HG02623 (cell line): ENCODE results near the gene ALX4.

ENCODE experiments used
- ATAC-seq: cut with Tn5 transposase; IDR thresholded peaks from one replicate; pipeline ENCODE4 v1.9.1; 2021; ENCODE audit warnings: moderate library complexity; ENCODE audit not compliant: unreplicated experiment

The ALX4 gene

DNA sequence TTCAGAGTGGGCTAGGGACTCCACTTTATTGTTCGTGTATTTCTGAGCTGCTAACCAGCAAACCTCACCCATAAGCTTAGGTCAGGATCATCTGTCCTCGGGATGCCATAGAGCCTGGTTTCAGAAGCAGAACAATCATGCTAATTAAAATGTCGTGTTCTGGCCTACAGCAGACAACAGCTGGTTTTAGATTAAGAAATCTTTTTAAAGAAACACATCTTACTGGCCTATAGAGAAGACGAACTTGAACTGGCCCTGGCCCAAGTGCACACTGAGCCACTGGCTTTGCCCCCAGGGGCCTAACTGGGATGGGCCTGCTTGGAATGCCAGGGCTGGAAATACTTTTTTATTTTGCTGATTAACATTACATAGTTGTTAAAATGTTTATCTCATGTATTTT, 63.2 kb downstream of the ALX4 start:
- no peak for ATAC-seq

DNA sequence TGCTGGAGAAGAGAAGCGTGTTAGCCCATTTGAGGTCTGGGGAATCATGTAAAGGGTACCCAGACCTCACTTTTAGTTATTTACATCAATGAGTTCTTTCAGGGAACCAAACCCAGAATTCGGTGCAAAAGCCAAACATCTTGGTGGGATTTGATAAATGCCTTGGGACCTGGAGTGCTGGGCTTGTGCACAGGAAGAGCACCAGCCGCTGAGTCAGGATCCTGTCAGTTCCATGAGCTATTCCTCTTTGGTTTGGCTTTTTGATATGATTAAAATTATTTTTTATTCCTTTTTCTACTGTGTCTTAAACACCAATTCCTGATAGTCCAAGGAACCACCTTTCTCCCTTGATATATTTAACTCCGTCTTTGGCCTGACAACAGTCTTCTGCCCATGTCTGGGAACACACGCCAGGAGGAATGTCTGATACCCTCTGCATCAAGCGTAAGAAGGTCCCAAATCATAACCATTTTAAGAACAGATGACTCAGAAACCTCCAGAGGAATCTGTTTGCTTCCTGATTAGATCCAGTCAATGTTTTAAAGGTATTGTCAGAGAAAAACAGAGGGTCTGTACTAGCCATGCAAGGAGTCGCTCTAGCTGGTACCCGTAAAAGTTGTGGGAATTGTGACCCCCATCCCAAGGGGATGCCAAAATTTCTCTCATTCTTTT, 65.2 kb downstream of the ALX4 start:
- ATAC-seq, result no peak

DNA sequence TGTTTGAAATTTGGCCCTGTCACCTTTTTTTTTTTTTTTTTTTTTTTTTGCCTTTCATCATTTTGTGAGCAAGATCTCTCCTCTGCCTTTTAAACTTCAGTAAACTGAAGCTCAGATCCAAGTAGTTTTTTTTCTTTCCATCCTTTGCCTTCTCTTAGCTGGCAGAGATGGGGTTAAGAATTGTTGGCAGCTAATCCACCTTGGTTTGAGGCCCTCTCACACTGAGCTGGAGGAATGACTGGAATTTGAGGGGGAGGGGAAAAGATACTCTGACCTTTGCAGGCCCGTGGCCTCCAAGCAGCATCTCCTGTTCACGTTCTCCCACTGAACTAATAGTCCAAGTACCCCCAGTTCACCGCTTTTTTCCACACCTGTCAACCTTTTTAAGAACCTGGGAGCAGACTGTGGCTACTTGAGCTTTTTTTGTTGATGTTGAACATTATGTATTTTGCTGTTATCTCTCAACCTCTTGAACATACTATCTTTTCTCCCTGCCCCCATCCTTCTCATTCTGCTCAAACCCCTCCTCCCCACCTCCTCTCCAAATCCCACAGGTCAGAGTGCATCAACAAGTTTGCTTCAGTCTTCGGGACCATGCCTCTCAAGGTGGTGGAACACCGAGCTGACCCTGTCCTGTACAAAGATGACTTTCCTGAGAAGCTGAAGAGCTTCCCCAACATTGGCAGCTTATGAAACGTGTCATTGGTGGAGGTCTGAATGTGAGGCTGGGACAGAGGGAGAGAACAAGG, 66.2 kb downstream of the ALX4 start:
- ATAC-seq, result no peak

DNA sequence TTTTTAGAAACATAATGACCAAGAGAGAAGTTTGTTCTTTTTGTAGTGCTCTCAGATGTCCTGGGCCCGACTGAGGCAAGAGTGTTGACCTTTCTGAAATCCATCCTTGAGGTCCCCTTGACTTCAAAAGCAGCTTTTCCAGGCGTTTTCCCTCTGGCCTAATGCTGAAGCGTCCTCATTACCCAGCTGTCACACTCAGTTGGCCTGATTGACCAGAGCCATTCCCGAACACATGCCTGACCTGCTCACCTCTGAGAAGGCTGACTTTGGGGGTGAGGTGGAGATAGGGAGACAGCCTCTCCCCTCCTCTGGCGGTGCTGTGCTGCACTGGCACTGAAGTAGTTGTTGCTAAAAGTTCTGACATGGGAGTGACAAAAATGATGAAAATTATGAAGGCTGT, 66.9 kb downstream of the ALX4 start:
- ATAC-seq, result no peak

DNA sequence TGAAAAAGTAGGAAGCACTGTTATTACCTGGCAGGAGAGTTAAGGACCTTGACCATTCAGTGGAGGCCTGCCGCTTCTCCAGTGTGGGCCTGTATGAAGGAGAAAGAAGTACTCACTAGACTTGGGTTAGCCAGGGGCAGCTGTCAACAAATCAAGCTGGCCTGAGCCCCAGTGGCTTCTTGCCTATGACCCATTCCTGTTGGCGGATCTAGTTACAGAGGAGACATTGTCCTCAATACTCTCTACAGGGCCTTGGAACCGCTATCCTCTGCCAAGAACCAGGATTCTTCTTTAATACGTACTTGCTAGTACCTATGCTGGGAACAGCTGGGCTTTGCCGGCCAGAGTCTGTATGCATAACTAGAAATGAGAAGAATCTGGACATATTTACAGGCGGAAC, 68.1 kb downstream of the ALX4 start:
- no peak for ATAC-seq

DNA sequence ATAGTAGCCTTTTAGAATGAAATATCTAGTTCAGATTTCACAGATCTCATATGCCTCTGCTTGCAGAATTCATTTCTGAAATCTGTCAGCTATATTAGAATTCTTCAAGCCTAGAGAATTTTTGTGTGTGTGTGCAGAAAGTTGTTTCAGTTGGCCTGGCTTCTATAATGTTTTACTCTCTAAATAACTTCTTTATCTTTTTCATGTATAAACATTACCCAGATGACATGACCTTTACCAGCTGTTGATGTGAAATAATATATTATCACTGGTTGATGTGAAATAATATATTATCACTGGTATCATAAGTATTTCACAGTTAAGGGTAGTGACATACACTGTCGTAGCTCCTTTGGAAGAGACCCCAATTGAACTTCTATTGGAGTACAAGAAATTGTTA, 72.8 kb downstream of the ALX4 start:
- no peak for ATAC-seq

DNA sequence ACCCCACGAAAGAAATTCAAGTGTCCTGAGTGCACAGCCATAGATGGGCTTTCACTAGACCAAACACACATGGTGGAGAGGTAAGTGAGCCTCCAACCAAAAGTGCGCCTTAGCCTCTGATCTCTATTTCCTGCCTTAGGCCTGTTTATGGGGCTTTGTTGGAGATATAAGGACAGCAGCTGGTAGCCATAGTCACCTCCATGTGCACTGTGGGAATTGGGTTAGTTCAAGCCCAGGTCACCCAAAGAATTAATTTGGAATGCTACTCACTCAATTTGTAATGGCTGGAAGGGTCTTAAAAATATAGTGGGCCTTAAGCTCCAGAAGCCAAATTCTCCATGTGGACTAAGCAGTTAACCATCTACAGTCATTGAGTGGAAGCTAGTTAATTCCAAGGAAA, 73.6 kb downstream of the ALX4 start:
- ATAC-seq, result no peak

DNA sequence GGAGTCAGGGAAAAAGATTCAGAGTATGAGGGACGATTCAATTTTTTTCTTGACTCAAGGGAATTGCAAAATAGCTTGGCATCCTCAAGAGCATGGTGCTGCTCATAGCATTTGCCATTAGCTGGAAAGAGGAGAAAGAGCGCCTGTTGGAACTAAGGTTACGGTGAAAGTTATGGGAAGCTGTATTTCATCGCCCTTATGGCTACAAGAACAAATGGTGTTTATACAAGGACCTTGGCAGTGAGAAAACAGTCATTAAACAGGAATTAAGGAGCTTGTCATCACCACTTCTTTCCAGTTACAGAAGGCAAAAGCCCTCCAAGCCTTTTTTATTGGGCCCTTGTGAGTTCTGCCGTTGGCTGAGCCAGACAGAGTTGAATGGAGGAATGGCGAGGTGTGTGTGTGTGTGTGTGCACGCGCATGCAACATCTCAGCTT, 74.2 kb downstream of the ALX4 start:
- ATAC-seq, result no peak

DNA sequence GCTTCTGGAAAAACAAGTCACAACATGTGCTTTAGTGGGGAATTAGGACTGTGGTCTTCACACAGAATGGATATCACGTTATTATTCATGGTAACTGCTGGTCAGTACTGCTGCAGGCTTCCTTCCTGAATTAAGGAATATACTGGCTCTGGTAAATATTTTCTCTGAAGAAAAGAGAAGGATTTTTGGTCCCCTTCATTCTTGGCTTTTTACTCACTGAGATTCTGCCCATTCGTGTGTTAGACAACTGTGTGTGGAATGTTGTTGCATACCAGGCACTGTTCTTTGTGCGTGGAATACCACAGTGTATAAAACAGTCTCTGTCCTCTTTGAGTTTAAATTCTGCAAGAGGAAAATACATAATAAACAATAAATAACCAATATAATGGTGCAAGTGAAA, 80.3 kb downstream of the ALX4 start:
- no peak for ATAC-seq

DNA sequence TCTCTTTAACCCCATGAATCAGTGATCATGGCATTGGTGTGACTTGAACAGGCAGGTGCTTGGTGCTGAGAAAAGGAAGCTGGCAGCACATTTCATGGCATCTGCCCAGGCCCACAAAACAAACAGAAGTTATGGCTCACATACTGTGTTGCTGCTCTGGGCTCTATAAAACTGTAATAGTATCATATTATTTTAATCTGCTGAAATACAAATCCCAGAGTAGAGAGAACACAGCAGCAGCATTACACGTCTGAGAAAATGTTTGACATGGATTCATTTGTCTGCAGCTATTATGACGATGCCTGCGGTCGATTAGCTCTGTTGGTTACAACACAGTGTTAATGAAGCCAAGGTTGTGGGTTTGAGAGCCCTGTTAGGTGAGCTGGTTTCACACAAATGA, 80.8 kb downstream of the ALX4 start:
- no peak for ATAC-seq

DNA sequence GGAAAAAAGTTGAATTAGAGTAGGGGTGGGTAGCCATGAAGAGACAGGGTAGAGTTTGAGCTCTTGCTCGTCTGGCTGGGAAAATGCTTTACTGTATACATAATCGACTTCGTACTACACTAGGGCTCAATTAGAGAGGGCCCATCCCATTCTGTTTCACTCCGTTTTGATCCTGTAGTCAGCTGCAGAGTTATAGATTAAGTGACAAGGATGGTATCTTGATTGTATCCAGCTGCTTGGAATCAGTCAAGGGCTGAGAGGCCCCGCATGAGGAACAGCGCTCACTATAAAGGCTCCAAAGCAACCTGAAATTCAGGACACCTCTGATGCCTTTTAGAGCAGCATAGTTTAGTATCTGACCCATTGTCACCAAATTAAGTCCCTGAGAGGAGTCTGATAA, 81.6 kb downstream of the ALX4 start:
- no peak for ATAC-seq

DNA sequence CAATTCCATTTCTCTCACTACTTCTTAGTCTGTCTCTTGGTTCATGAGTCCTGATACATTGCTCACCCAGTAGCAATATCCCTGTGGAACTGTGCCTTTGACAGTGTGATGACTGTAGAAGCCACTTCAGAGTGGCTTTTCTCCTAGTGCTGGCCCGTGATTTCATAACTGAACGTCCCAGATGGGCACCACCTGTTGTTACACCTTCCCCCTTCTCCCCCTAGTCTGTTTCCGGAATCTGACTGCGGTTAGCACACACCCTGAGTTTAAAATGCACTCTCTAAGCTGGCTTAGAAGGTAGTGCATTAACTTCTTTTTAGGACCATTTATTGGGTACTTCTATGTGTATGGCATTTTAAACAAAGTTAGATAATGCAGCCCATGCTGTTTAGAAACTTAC, 83.0 kb downstream of the ALX4 start:
- no peak for ATAC-seq

DNA sequence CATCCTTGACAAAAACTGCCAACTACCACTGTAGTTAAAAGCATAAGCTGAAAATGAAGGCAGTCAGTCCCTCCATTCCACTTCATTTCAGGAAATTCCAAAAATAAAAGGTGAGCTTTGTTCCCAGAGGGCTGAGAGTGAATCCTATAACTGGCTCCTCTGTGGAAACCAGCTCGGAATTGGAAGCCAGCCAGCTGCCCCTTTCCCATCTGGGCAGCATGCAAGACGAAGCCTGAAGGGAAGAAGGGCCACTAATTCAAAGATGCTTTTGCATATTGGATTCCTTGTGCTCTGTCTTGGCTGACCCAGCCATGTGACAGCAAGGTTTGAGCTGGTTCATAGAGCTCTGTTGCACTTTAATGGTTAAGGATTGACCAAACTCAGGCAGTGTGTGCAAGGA, 83.4 kb downstream of the ALX4 start:
- ATAC-seq, result no peak

DNA sequence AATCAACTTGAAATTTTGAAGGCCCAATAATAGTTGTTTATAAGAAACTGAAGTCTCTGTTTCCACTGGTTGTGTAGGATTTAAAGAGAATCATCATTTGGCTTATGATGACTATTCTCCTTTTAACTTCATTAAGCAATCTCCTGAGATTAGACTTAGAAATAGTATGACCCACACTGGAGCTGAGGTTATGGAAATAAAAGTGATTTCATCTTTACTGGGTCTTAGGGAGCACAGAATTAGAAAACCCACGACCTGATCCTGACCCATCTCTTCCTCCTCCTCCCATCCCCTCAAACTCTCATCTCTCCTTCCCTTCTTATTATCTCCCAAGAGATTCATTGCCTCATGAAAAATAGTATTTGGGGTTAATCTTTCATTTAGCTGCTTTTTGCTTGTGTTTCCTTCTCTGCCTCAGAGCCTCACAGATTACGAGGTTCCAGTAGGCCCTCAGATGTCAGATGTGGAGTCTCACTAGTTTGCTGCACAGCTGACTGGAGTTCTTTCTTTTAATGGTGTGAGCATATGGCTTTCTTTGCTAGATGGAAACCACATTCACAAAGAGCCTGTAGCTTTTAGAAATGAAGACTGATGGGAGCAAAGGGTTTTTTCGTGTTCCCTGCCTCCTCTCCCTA, 85.0 kb downstream of the ALX4 start:
- no peak for ATAC-seq

DNA sequence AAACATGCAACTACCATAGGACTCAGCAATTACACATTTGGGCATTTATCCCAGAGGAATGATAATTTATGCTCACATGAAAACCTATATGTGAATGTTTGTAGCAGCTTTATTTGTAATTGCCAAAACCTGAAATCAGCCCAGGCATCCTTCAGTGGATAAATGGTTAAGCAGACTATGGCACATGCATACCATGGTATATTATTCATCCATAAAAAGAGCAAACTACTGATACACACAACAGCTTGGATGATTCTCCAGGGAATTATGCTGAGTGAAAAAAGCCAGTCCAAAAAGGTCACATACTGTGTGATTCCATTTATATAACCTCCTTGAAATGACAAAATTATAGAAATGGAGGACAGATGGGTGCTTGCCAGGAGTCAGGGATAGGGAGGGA, 86.7 kb downstream of the ALX4 start:
- no peak for ATAC-seq

DNA sequence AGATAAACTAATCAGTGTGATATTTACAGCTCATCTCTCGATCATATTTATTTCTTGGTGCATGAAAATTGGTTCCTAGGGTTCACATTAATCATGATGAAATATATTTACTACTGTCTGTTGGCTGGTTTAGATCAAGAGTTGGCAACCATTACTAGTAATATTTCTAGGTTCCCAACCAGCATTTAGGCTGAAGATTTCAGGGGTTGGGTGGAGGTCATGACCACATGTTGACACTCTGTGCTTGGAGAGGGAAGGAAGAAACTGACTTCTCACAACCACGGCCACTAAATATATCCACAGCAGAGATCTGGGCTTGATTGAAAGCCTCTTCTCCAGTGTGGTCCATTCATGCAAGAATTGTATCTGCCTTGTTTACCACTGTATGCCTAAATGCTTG, 87.9 kb downstream of the ALX4 start:
- ATAC-seq, result no peak

DNA sequence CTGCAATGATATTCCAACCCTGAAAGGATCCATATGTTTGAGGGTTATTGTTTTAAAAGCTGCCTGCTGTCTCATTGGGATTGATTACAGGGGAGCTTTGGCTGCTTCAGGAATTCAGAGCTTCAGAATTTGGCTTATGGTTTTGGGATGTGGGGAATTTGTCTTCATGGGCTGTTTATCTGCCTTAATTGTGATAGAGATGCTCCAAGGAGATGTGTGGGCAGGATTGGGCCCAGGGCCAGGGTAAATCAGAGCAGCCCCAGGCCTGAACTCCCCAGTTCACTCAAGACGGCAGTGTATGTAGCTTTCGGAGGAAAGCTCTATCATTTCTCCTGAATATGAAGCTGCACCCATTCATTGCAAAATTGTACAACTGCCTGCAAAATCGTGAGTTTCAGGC, 88.5 kb downstream of the ALX4 start:
- no peak for ATAC-seq

DNA sequence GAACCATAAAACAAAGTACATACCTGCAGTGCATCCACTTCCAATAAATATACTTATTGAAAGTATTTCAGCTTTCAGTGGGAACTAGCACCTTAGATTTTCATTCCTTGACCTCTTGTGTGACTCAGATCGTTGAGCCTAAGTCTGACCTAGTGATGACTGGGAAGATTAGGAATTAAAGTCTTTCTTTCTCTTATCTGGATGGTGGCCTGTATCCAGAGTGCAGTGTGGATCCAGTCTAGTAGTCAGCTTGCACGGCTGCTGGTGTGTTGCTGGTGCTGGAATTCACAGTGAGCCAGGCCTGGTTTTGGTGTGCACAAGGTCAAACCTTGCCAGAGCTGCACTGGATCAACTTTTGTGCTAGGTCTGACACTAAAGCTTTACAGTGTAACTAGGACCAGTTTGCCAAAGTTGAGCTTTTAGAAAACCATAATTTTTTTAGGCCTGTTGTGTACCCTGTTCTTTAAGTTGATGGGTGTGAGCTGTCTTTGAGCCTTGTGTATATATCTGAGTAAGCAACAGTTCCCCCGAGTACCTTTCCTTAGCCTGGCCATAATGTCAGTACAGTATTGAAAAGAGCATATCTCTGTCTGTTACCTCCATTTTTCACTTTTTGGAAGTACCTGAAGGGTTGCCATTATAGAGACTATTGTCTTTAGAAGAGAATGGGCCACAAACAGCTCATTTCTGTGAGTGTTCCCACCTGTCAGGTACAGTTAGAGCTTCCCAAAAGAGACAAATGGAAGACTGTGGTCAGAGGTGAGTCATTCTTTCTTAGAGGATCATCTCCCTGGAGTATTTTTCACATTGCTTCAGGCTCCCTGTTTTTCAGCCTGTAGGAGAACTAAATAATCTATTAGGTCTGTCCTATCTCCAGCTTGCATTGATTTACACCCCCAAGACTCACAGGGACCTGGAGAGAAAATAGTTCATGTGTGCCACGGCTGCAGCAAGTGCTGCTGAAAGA, 89.8 kb downstream of the ALX4 start:
- ATAC-seq, result no peak

DNA sequence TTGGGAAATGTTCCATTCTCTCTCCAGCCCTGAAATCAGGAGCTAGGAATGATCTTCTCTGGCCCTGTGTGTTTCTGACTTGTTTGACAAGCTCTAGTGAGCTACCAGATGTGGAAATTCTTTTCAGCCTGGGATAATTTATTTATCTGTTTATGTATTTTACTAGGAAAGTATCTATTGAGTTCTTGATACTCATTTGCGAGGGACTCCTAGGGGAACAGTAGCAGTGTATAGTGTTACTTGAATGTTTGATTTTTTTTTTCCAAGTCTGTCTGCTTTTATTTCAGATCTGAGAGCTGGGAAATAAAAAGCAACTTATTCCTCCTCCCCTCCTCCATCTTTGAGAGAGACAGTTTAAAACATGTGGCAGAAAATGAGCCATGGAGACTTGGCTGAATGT, 92.5 kb downstream of the ALX4 start:
- no peak for ATAC-seq

DNA sequence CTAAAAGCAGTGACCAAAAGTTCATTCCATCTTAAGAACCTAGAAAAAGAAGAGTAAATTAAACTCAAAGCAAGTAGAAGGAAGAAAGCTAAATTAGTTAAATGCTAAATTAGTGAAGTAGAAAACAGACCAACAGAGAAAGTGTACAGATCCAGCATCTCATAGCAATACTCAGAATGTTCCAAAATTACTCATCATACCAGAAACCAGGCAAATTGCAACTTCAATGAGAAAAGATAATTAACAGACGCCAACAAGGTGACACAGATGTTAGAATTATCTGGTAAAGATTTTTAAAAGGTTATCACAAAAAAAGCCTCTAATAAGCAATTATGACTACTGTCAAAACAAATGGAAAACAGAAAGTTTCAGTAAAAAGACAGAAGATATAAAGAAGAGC, 96.8 kb downstream of the ALX4 start:
- ATAC-seq, result no peak

DNA sequence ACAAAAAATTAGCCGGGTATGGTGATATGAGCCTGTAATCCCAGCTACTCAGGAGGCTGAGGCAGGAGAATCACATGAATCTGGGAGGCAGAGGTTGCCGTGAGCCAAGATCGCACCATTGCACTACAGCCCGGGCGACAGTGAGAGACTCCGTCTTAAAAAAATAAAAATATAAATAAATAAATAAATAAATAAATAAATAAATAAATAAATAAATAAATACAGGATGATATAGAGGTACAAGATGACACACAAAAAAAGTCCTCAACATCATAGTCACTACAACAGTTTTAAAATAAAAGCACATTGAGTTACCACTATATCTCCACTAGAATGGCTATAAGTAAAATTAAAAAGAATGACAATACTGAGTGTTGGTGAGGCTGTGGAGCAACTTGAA, 97.8 kb downstream of the ALX4 start:
- no peak for ATAC-seq
